ENCODE results near the gene PARN.

Gene PARN

GRCh38 chr16:14499110-14499509 lies 130.9 kb downstream of the PARN start:
- DNase-seq (ENCODE audit: low spot score): no peak

GRCh38 chr16:14497245-14498082 lies 132.6 kb downstream of the PARN start:
- DNase-seq (ENCODE audit: low spot score): no peak

GRCh38 chr16:14496786-14497185 lies 133.3 kb downstream of the PARN start:
- DNase-seq (ENCODE audit: low spot score): no peak

DNA sequence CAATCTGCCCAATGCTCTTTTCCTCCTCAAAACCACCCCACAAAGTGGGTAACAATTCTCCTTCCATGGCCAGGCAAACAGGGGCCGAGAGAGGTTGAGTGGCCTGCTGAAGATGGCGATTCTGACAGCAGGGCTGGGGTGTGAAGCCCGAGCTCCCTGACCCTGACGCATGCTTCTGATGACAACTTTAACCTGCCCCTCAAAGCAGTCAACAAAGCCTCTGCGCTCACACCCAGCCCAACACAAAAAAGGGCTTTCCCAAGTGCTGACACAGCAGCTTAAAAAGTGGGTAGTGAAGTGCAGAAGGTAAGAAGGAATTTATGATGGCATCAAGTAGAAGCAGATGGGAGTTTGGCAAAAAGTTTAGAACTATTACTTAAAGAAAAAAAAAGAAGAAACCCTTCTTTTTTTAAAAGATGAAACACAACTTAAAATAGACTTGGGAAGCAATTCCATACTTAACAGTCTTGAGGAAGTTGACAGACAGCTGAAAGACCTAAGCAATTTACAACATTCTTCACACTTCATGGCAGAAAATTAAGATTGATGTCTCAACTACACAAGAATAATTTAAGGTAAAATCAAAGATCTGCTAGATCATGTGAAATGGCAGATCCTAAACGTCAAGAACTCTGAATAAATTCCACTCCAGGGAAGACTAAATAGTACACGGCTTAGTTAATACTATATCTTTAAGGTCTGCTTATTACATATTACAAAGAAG lies 133.9 kb downstream of the PARN start:
- no peak for DNase-seq (ENCODE audit: low spot score)

DNA sequence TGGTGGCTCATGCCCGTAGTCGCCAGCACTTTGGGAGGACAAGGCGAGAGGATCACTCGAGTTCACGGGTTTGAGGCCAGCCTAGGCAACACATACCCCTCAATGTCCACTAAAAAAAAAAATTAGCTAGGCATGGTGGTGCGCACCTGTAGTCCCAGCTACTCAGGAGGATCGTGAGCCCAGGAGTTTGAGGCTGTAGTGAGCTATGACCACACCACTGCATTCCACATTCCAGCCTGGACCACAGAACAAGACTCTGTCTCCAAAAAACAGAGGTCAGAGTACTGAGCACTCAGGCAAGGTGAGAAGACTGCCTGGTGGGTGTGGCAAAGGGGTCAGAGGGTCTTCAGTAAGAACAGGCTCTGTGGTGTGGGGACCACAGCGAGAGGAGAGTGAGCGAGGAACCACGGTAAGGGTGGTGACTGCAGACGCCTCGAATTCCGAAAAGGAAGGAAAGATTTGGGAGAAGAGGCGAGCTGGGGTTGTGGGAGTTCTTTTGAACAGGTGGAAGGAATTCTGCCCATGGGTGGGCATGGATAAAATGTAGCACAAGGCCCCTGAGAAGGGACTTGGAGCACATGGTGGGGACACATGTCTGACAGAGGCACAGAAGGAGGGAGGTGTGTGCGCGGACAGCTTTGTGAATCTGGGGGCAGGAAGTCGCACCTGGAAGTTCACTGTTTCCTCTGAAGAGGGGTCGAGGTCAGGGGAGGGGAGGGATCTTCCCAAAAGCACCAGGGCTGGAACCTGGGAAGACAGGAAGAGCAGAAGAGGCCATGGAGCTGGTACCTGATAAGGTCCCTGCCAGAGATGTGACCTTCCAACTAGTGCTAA lies 134.6 kb downstream of the PARN start:
- DNase-seq (ENCODE audit: low spot score): no peak

- no peak for DNase-seq (ENCODE audit: low spot score)
Observed at GRCh38 chr16:14494396-14494966, 135.6 kb downstream of the PARN start.

DNA sequence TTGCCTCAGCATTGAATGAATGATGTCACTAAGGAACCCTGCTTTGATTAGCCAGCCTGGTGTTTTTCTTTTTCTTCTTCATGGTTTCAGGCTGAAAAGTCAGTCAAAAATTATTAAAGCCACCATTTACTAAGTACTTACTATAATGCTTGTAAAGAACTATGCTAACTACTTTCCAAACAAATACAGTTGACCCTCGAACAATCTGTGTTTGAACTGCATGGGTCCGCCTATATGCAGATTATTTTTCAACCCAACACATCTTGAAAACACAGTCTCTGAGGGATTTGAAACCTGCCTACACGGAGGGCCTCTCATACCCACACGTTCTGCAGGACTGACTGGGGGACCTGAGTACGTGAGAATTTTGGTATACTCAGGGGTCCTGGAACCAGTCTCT lies 136.3 kb downstream of the PARN start:
- DNase-seq (ENCODE audit: low spot score): no peak

- no peak for DNase-seq (ENCODE audit: low spot score)
Observed at GRCh38 chr16:14492614-14493013, 137.4 kb downstream of the PARN start.

- no peak for DNase-seq (ENCODE audit: low spot score)
Observed at GRCh38 chr16:14491861-14492529, 138.1 kb downstream of the PARN start.

DNA sequence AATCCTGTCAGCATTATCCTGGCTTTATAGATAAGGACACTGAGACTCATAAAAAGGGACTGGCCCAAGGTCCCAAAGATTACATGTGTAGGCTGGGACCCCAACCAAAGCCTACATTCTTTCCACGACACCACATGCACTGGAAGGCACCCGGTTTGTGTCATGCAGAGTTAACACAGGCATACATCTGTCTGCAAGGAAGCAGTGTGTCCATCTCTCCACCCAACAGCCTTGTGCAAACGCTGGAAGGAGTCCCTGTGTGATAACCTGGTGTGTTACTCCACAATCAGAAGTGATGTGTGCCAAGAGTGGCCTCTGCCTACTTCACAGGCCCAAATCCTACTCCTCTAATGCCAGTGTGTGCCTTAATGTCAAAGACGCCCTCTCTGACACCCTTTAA lies 139.8 kb downstream of the PARN start:
- DNase-seq (ENCODE audit: low spot score): no peak

DNA sequence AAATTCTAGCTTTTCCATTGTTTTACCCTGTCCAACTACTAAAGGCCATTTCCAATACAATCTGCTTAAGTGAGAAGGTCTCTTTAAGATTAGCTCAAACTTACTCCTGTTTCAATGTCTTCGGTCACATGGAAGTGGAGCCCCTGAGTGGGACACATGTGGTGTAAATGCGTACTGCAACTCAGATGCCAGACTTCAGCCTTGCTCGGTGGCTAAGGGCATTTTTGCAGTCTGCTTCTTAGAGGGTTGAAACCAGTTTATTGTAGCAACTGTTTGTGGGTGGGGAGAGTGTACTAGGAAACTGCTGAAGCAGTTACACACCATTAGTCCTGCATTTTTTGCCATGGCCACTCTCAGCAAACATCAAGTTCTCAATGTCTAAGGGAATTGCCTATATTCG lies 140.6 kb downstream of the PARN start:
- DNase-seq (ENCODE audit: low spot score): peak; percentile 36

GRCh38 chr16:14487579-14487978 lies 142.5 kb downstream of the PARN start:
- no peak for DNase-seq (ENCODE audit: low spot score)

GRCh38 chr16:14486520-14487303 lies 143.3 kb downstream of the PARN start:
- peak; percentile 60 for DNase-seq (ENCODE audit: low spot score)

DNA sequence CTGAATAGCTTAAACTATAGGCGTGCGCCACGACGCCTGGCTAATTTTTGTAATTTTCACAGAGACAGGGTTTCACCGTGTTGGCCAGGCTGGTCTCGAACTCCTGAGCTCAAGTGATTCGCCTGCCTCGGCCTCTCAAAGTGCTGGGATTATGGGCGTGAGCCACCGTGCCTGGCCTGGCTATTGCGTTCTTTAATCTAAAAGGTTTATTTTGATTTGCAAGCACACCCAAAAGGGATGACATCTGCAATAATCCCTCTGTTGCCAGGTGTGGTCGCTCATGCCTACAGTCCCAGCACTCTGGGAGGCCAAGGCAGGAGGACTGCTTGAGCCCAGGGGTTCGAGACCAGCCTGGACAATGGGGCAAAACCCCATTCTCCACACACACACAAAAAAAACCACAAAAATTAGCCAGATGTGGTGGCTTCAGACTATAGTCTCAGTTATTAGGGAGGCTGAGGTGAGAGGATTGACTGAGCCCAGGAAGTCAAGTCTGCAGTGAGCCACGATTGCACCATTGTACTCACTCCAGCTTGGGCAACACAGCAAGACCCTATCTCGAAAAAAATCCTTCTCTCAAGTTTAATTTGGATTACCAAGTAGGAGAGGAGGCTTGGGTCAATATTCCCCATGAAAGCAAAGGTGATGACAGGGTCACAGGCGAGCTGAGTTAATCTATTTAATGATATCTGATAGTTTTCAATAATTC lies 144.1 kb downstream of the PARN start:
- no peak for DNase-seq (ENCODE audit: low spot score)

GRCh38 chr16:14485121-14485551 lies 144.9 kb downstream of the PARN start:
- DNase-seq (ENCODE audit: low spot score): no peak

DNA sequence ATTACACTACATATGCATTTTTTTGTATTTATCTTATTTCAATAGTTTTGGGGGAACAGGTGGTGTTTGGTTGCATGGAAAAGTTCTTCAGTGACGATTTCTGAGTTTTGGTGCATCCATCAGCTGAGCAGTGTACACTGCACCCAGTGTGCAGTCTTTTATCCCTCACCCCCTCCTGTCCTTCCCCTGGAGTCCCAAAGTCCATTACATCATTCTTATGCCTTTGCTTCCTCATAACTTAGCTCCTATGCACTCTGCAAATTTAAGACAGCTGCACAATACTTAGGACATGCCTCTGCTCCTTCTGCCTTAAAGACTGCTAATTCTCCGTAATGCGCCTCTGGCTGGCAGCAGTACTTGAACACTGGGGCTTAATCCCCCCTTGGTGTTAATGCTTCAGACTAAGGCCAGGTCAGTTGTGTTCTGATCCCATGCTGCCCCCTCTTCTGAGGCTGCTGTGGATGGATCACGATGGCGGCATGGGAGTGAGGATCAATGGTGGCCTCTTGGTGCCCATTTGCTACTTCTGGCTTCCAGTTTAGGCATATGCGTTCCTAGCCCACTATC lies 146.2 kb downstream of the PARN start:
- DNase-seq (ENCODE audit: low spot score): no peak

GRCh38 chr16:14476183-14476582 lies 153.9 kb downstream of the PARN start:
- DNase-seq (ENCODE audit: low spot score): no peak

- DNase-seq (ENCODE audit: low spot score): peak; percentile 24
Observed at GRCh38 chr16:14475370-14476139, 154.5 kb downstream of the PARN start.

GRCh38 chr16:14473488-14473887 lies 156.6 kb downstream of the PARN start:
- DNase-seq (ENCODE audit: low spot score): no peak

Measured in HuH-7 (cell line).